GM12878 (cell line): ENCODE data around the gene RPL27A. TPM values are rescaled to one million over a fixed set of nuclear protein-coding genes. Genes with fewer than 3 reads are reported as not detected.

Experiments
- ATAC-seq: fragments of 200-7000 bp; cut with Tn5 transposase; 3 replicates; pipeline ENCODE4 v1.9.1; 2020; ENCODE audit warnings: mild to moderate bottlenecking, moderate library complexity
- BruUV-seq: library from RNA; stranded (reverse); fragments of 400-500 nt; replicated peaks from 2 replicates; lab custom pipeline; 2021; lab: Mats Ljungman, UMichigan
- CTCF ChIA-PET: fragments of 300-600 bp; sonication (Branson Sonifier 250); formaldehyde crosslinking; extraction: SDS; loops from one replicate; lab custom pipeline; 2021; ENCODE audit warnings: inconsistent platforms; lab: Yijun Ruan, JAX
- POLR2A ChIA-PET: fragments of 350-600 bp; formaldehyde crosslinking; extraction: SDS; loops from one replicate; lab custom pipeline; 2021; ENCODE audit warnings: inconsistent platforms; lab: Charles Lee
- RAD21 ChIA-PET: fragments of 300-600 bp; sonication (Branson Sonifier 250); formaldehyde crosslinking; loops from one replicate; lab custom pipeline; 2023; ENCODE audit warnings: antibody characterized with exemption; ENCODE audit not compliant: unreplicated experiment; lab: Charles Lee
- SMC1A ChIA-PET: fragments of 300-600 bp; sonication (Branson Sonifier 250); formaldehyde crosslinking; loops from one replicate; lab custom pipeline; 2023; ENCODE audit not compliant: unreplicated experiment, uncharacterized antibody; lab: Charles Lee
- DNase-seq: peaks from one replicate; pipeline ENCODE4 v3.0.0-alpha.2; 2011; ENCODE audit warnings: low read depth, low spot score
- FAIRE-seq: peaks from 3 replicates; lab custom pipeline; 2011; peaks lifted over from hg19 to GRCh38; lab: Jason Lieb, UNC
- H2AFZ ChIP-seq: 2 replicates; pipeline ENCODE4 v1.6.0; 2011; ENCODE audit warnings: low read depth, low read length, control low read depth; ENCODE audit not compliant: control insufficient read depth
- H3K27ac ChIP-seq: 2 replicates; pipeline ENCODE4 v1.5.1; 2011; ENCODE audit warnings: control low read depth; ENCODE audit not compliant: control insufficient read depth, insufficient read depth
- H3K27me3 ChIP-seq, 2 experiments: replicated peaks in 1 of 2; 2 replicates each; pipeline versions ENCODE4 v1.6.0 to v1.6.1; 2011; ENCODE audit warnings: low read length in 1 of 2; ENCODE audit not compliant: control insufficient read depth in 2 of 2, insufficient read depth in 2 of 2
- H3K36me3 ChIP-seq, 2 experiments: 2 replicates each; pipeline ENCODE4 v1.5.1; 2011; ENCODE audit warnings: low read length in 1 of 2; ENCODE audit not compliant: control insufficient read depth in 2 of 2, insufficient read depth in 2 of 2
- H3K4me1 ChIP-seq: 2 replicates; pipeline ENCODE4 v1.6.1; 2011; ENCODE audit warnings: mild to moderate bottlenecking, low read length, moderate library complexity, mixed read lengths; ENCODE audit not compliant: control insufficient read depth, insufficient read depth
- H3K4me2 ChIP-seq: 2 replicates; pipeline ENCODE4 v1.6.0; 2011; ENCODE audit warnings: control low read depth; ENCODE audit not compliant: control insufficient read depth, insufficient read depth
- H3K4me3 ChIP-seq: fragments of 200-600 bp; sonication (generic); 2 replicates; pipeline ENCODE4 v1.5.1; 2016
- H3K79me2 ChIP-seq: 2 replicates; pipeline ENCODE4 v1.6.0; 2011; ENCODE audit warnings: low read length; ENCODE audit not compliant: control insufficient read depth, insufficient read depth
- H3K9ac ChIP-seq: 2 replicates; pipeline ENCODE4 v1.8.0; 2011; ENCODE audit warnings: low read length, control low read depth, mixed read lengths; ENCODE audit not compliant: control insufficient read depth, insufficient read depth
- H3K9me3 ChIP-seq: replicated peaks from 3 replicates; pipeline ENCODE4 v1.5.1; 2011; ENCODE audit warnings: mild to moderate bottlenecking, low read length; ENCODE audit not compliant: control insufficient read depth, insufficient read depth
- H4K20me1 ChIP-seq: 2 replicates; pipeline ENCODE4 v1.6.0; 2011; ENCODE audit not compliant: control insufficient read depth, insufficient read depth
- BHLHE40 ChIP-seq, 2 experiments: fragments of 450-650 bp in 1 of 2; IDR thresholded peaks; 2 replicates each; pipeline ENCODE4 v1.6.1; 2011 to 2017; ENCODE audit warnings: low read depth in 2 of 2, borderline replicate concordance in 1 of 2, improper control_type of control experiment in 1 of 2, low read length in 1 of 2, mild to moderate bottlenecking in 1 of 2
- BRCA1 ChIP-seq: IDR thresholded peaks from 2 replicates; pipeline ENCODE4 v1.6.1; 2011; ENCODE audit warnings: low read depth, low read length, improper control_type of control experiment
- EED ChIP-seq: sonication (generic); IDR thresholded peaks from 2 replicates; pipeline ENCODE4 v1.6.1; 2016; ENCODE audit warnings: antibody characterized with exemption, low read depth
- EGR1 ChIP-seq, 2 experiments: IDR thresholded peaks; 1 replicate in 1 of 2; 2 replicates in 1 of 2; pipeline ENCODE4 v1.6.1; 2011 to 2012; ENCODE audit warnings: low read depth in 2 of 2, low read length in 2 of 2, borderline replicate concordance in 1 of 2, mild to moderate bottlenecking in 1 of 2, moderate library complexity in 1 of 2
- EP300 ChIP-seq, 2 experiments: fragments of 150-350 bp in 1 of 2; IDR thresholded peaks; 2 replicates each; pipeline ENCODE4 v1.6.1; 2011 to 2012; ENCODE audit warnings: low read depth in 2 of 2, low read length in 2 of 2, borderline replicate concordance in 1 of 2, improper control_type of control experiment in 1 of 2, inconsistent platforms in 1 of 2; ENCODE audit not compliant: control insufficient read depth in 1 of 2
- HDAC6 ChIP-seq: fragments of 200-600 bp; sonication (generic); IDR thresholded peaks from one replicate; pipeline ENCODE4 v1.8.0; 2017; ENCODE audit warnings: antibody characterized with exemption; ENCODE audit not compliant: unreplicated experiment
- MEF2A ChIP-seq: IDR thresholded peaks from 2 replicates; pipeline ENCODE4 v1.6.1; 2011; ENCODE audit warnings: low read depth, mild to moderate bottlenecking, low read length, moderate library complexity; ENCODE audit not compliant: insufficient read depth
- MYC ChIP-seq: IDR thresholded peaks from 2 replicates; pipeline ENCODE4 v1.6.1; 2011; ENCODE audit warnings: mild to moderate bottlenecking, low read length, moderate library complexity, inconsistent platforms; ENCODE audit not compliant: insufficient read depth, insufficient replicate concordance, insufficient read length, severe bottlenecking
- NR2C1 ChIP-seq: fragments of 450-650 bp; IDR thresholded peaks from 2 replicates; pipeline ENCODE4 v1.6.1; 2017; ENCODE audit warnings: antibody characterized with exemption, mild to moderate bottlenecking, moderate library complexity
- PAX5 ChIP-seq: IDR thresholded peaks from 2 replicates; pipeline ENCODE4 v1.6.1; 2011; ENCODE audit warnings: low read depth, low read length, borderline replicate concordance
- POLR2AphosphoS2 ChIP-seq: IDR thresholded peaks from 2 replicates; pipeline ENCODE4 v1.6.1; 2011; ENCODE audit warnings: low read depth, mild to moderate bottlenecking, low read length, improper control_type of control experiment, moderate library complexity
- POLR2AphosphoS5 ChIP-seq: IDR thresholded peaks from 2 replicates; pipeline ENCODE4 v1.6.1; 2011; ENCODE audit warnings: mild to moderate bottlenecking, low read length, inconsistent platforms
- RUNX3 ChIP-seq: IDR thresholded peaks from 2 replicates; pipeline ENCODE4 v1.6.1; 2012; ENCODE audit warnings: low read length, inconsistent platforms
- SREBF1 ChIP-seq: IDR thresholded peaks from 2 replicates; pipeline ENCODE4 v1.6.1; 2012; ENCODE audit warnings: mild to moderate bottlenecking, low read length
- STAT3 ChIP-seq: IDR thresholded peaks from 2 replicates; pipeline ENCODE4 v1.6.1; 2011; ENCODE audit warnings: low read depth, low read length, improper control_type of control experiment
- WRNIP1 ChIP-seq: IDR thresholded peaks from 2 replicates; pipeline ENCODE4 v1.6.1; 2011; ENCODE audit warnings: low read depth, low read length, improper control_type of control experiment, borderline replicate concordance
- ZBED1 ChIP-seq: IDR thresholded peaks from 2 replicates; pipeline ENCODE4 v1.6.1; 2016; ENCODE audit warnings: borderline replicate concordance
- ZSCAN29 ChIP-seq: fragments of 450-650 bp; IDR thresholded peaks from 2 replicates; pipeline ENCODE4 v1.6.1; 2017; ENCODE audit warnings: mild to moderate bottlenecking, moderate library complexity
- WGBS: methylation state at CpG from one replicate; pipeline ENCODE4 v1.1.6; 2016; ENCODE audit warnings: low lambda C conversion rate; ENCODE audit not compliant: insufficient replicate concordance, insufficient coverage; ENCODE audit errors: missing lambda C conversion rate; 5-methylcytosine and 5-hydroxymethylcytosine counted together
- in situ Hi-C: fragments of 300-500 bp; cut with MboI; formaldehyde crosslinking; loops from 9 replicates; pipeline ENCODE4 v1.14.3; 2018; ENCODE audit warnings: mixed read lengths
- intact Hi-C: fragments of 100-400 bp; cut with micrococcal nuclease; formaldehyde crosslinking; loops from one replicate; pipeline ENCODE4 v1.14.2; 2022; ENCODE audit not compliant: unreplicated experiment
- polyA plus RNA-seq, 11 experiments: library from polyadenylated mRNA; depleted of rRNA in 4 of 11; unstranded in 6 of 11; stranded (reverse) in 5 of 11; fragments of >200 nt; fragmentation: Nextera tagmentation in 4 of 11; fragmentation: Illumina TruSeq in 1 of 11; extraction: Ambion mirVana in 4 of 11; extraction: Trizol in 1 of 11; gene quantifications; 1 replicate in 1 of 11; 2 replicates in 10 of 11; pipeline versions ENCODE4 v1.2.1 to v1.2.3, GENCODE V29; 2011 to 2016; ENCODE audit warnings: inconsistent platforms in 2 of 11, missing spikeins in 2 of 11, low read depth in 1 of 11
- total RNA-seq, 4 experiments: library from RNA; depleted of rRNA in 3 of 4; stranded (reverse); fragments of >200 nt in 3 of 4; fragmentation: Illumina TruSeq in 1 of 4; extraction: Trizol in 1 of 4; gene quantifications; 2 replicates each; pipeline versions ENCODE4 v1.2.1 to v1.2.3, GENCODE V29; 2013 to 2021
- TF ChIP-seq, protein P1 (sequence below): IDR thresholded peaks from 2 replicates; pipeline ENCODE4 v1.6.1; 2011; ENCODE audit warnings: borderline replicate concordance, low read depth, mild to moderate bottlenecking, moderate library complexity, mixed read lengths, low read length; ENCODE audit not compliant: insufficient read depth; ENCODE audit errors: extremely low read length
- TF ChIP-seq, protein P2 (sequence below): IDR thresholded peaks from 2 replicates; pipeline ENCODE4 v1.6.1; 2012; ENCODE audit warnings: low read depth, low read length, improper control_type of control experiment

RPL27A gene
- total and polyA plus RNA-seq, 10 of the 15 experiments (the other 5 are each of a cell fraction or from before 2014, with no cell fraction given): 978 to 4,776 (median 1,959) TPM

DNA sequence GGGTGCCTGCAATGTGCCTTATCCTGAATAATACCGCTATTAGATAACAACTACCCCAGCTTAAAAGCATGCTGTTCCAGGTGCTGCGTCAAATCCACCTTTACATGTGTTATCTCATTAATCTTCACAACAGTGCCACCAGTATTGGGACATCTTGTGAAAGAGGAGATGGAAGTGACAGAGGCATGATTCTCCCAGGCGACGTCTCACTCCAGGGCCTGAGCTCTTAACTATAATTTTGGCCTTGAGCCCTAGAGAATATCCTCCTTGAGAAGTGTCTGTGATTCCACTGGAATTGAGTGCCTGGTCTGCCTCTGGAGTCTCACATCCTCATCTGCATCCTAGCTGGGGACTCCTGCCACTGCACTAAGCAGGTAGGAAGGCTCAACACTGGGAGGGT is 43.8 kb downstream of the RPL27A start (continued):
- TF ChIP-seq POLR2AphosphoS5 (no peak), MYC (no peak), ZBED1 (no peak)
- TF ChIP-seq, protein P1, sequence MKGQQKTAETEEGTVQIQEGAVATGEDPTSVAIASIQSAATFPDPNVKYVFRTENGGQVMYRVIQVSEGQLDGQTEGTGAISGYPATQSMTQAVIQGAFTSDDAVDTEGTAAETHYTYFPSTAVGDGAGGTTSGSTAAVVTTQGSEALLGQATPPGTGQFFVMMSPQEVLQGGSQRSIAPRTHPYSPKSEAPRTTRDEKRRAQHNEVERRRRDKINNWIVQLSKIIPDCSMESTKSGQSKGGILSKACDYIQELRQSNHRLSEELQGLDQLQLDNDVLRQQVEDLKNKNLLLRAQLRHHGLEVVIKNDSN: no peak

DNA sequence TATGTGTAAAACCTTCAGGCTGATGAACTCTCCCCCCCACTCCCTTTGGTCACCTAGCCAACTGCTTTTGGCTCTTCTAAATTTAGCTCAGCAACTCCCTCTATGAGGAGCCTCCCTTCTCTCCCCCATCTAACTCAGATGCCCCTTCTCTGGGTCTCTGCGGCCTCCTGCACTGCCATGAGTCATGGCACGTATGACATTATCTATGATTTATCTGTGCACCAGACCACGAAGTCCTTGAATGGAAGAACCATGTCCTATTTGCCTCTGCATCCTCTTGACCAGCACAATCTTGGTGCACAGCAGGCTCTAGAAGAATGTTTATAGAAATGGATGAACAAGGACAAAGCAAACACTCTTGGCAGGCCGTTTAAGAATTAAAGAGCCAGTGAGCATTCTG is 46.0 kb downstream of the RPL27A start:
- no peaks in the 10 kb centered on the region for H3K79me2 ChIP-seq
- FAIRE-seq (no peak), DNase-seq (no peak), ATAC-seq (no peak)
- CTCF ChIA-PET: no interaction called here
- H3K4me1 ChIP-seq: peaks cover 15% of the 10 kb centered on the region
- in situ Hi-C loops (no loop called here), intact Hi-C loops (no loop called here)
- H3K36me3 ChIP-seq: no peaks in the 10 kb centered on the region
- POLR2A ChIA-PET: no interaction called here
- no TSS peak for BruUV-seq
- H3K27ac ChIP-seq: no peak overlapping the region
- TF ChIP-seq RUNX3 (no peak), EGR1 (IDR thresholded peaks at IDR 0.05; ENCODE audit: borderline replicate concordance in 1 of 2, low read depth in 2 of 2, low read length in 2 of 2) (no peak), STAT3 (no peak), WRNIP1 (no peak), EED (no peak), POLR2AphosphoS2 (no peak), HDAC6 (no peak), EP300 (IDR thresholded peaks at IDR 0.05; ENCODE audit: borderline replicate concordance in 1 of 2, control insufficient read depth in 1 of 2, low read depth in 2 of 2, low read length in 2 of 2) (no peak), NR2C1 (no peak), ZSCAN29 (no peak), BRCA1 (no peak), POLR2AphosphoS5 (no peak), PAX5 (no peak), MEF2A (no peak), SREBF1 (no peak), BHLHE40 (IDR thresholded peaks at IDR 0.05; ENCODE audit: borderline replicate concordance in 1 of 2, low read depth in 2 of 2, low read length in 1 of 2) (no peak)
- TF ChIP-seq, protein P1: no peak
- TF ChIP-seq, protein P2, sequence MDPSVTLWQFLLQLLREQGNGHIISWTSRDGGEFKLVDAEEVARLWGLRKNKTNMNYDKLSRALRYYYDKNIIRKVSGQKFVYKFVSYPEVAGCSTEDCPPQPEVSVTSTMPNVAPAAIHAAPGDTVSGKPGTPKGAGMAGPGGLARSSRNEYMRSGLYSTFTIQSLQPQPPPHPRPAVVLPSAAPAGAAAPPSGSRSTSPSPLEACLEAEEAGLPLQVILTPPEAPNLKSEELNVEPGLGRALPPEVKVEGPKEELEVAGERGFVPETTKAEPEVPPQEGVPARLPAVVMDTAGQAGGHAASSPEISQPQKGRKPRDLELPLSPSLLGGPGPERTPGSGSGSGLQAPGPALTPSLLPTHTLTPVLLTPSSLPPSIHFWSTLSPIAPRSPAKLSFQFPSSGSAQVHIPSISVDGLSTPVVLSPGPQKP: no peak
- H3K9ac ChIP-seq: no peak overlapping the region
- H3K4me3 ChIP-seq: no peak overlapping the region
- RAD21 ChIA-PET: no interaction called here
- SMC1A ChIA-PET: interaction anchor here (1.3 kb wide), 1 partner anchor 8 kb away, joined by 4 read pairs; no protein-coding TSS in a partner anchor
- 24% methylated on average over 4 of the region's 4 CpGs for WGBS
- no peaks in the 10 kb centered on the region for H3K9me3 ChIP-seq
- no peak overlapping the region for H3K4me2 ChIP-seq
- peaks cover 0 to 3% of the 10 kb centered on the region in 2 experiments; a peak in 1 of 4 replicates for H3K27me3 ChIP-seq
- no peaks in the 10 kb centered on the region for H4K20me1 ChIP-seq
- H2AFZ ChIP-seq: no peak overlapping the region
